Dendritic cell treated with granulocyte-macrophage colony-stimulating factor and Interleukin-4, amounts not matched to agents 40 ng/mL and 50 ng/mL, for 4 days (primary cell): ENCODE data around the gene GOLGA8B.
"Not testable (repeated sequence)": the region's sequence is repeated elsewhere in the genome, so short reads cannot be mapped to it uniquely, and the experiment has no call there.

Experiments
- H3K27ac Mint-ChIP-seq: one replicate; pipeline ENCODE4 v1.8.0; 2022; ENCODE audit warnings: mild to moderate bottlenecking, mixed read lengths
- H3K27me3 Mint-ChIP-seq: one replicate; pipeline ENCODE4 v1.8.0; 2022; ENCODE audit warnings: mild to moderate bottlenecking, mixed read lengths
- H3K36me3 Mint-ChIP-seq: one replicate; pipeline ENCODE4 v1.8.0; 2022; ENCODE audit warnings: low read depth, mixed read lengths
- H3K4me1 Mint-ChIP-seq: one replicate; pipeline ENCODE4 v1.8.0; 2022; ENCODE audit warnings: low read depth, mixed read lengths
- H3K4me3 Mint-ChIP-seq: one replicate; pipeline ENCODE4 v1.8.0; 2022; ENCODE audit warnings: mild to moderate bottlenecking, moderate library complexity, mixed read lengths
- H3K9me3 Mint-ChIP-seq: one replicate; pipeline ENCODE4 v1.8.0; 2022; ENCODE audit warnings: mixed read lengths
- intact Hi-C: fragments of 100-400 bp; cut with micrococcal nuclease; formaldehyde crosslinking; loops from one replicate; pipeline ENCODE4 v1.15.0; 2022

Gene GOLGA8B

DNA sequence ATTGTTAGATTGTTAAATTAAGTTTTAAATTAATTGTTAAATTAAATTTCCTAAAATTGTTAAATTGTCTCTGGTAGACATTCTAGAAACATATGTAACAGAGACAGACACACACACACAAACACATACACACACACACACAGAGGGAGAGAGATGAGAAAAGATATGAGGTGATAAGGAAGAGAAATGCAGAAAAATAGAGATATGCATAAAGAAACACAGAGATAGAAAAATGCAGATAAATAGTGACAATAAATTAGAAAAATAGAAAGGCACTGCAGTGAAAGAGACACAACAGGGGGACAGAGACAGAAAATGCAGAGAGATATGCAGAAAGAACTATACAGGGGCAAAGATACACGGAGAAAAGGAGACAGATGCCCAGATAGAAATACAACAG is 25.1 kb upstream of the GOLGA8B start:
- Mint-ChIP-seq H3K36me3 (no peaks in the 10 kb centered on the region), H3K9me3 (no peaks in the 10 kb centered on the region), H3K27ac (no peak overlapping the region), H3K27me3 (peaks cover 6% of the 10 kb centered on the region), H3K4me3 (no peak overlapping the region), H3K4me1 (no peaks in the 10 kb centered on the region)
- intact Hi-C loops: no loop called here

DNA sequence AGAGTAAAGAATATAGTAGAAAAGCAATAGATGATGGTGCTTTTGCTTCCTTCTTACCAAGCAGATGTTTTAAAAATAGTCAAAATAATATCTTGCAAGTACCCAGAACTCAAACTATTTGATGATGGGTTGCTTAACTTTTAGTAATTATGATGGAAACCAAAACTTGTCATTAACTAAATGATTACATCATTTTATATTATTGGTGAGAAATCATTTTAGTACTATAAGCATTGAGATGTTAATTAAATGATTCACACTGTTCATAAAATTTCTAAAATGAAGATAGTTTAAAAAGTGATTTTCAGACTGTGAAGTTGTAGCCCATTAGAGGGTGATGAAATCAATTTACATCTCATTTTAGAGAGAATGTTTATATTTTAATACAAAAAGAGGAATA is 24.4 kb upstream of the GOLGA8B start:
- no peaks in the 10 kb centered on the region for H3K36me3 Mint-ChIP-seq
- intact Hi-C loops: no loop called here
- no peak overlapping the region for H3K27ac Mint-ChIP-seq
- H3K27me3 Mint-ChIP-seq: peaks cover 6% of the 10 kb centered on the region
- H3K9me3 Mint-ChIP-seq: no peaks in the 10 kb centered on the region
- no peak overlapping the region for H3K4me3 Mint-ChIP-seq
- H3K4me1 Mint-ChIP-seq: no peaks in the 10 kb centered on the region

GRCh38 chr15:34606545-34606944 is 23.1 kb upstream of the GOLGA8B start:
- Mint-ChIP-seq H3K36me3 (no peaks in the 10 kb centered on the region), H3K27me3 (peaks cover 5% of the 10 kb centered on the region), H3K27ac (no peak overlapping the region), H3K9me3 (no peaks in the 10 kb centered on the region), H3K4me3 (no peak overlapping the region), H3K4me1 (no peaks in the 10 kb centered on the region)
- intact Hi-C loops: no loop called here

DNA sequence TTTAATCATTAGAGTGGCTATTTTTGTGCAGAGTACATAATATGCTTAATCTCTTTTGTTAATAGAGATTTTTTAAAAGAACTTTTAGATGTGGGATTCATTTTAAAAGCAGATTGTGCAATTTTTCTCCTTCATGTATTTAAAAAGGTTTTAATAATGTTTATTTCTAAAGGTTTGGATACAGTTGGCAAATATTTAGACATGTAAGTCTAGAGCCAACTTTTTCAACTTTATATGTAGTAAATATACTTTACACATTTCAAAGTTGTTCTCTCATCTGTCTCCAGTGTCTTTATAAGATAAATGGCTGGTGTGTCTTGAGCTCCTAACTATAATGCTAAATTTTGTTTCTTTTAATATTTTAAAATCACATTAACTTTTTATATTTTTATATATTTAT is 22.7 kb upstream of the GOLGA8B start:
- intact Hi-C loops: no loop called here
- Mint-ChIP-seq H3K9me3 (no peaks in the 10 kb centered on the region), H3K27me3 (peaks cover 5% of the 10 kb centered on the region)

DNA sequence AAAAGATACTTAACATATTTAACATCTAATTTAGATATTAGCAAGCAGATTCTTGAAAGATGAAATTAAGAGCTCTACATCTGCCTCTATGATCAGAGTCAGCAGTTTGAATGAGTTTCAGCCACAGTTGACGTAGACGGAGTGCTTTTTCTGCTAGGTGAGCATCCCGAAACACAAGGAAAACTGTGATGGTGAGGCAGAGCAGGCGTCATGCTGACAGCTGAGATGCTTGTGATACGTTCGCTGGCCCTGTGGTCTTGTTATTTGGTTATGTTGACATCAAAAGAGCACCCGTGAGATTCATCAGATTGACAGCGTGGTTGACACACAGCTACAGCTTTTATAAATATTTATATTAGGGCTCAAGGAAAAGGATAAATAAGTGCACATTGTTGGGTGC is 19.6 kb upstream of the GOLGA8B start:
- H3K4me1 Mint-ChIP-seq: no peaks in the 10 kb centered on the region
- intact Hi-C loops: no loop called here
- no peaks in the 10 kb centered on the region for H3K36me3 Mint-ChIP-seq
- no peaks in the 10 kb centered on the region for H3K27me3 Mint-ChIP-seq
- no peak overlapping the region for H3K4me3 Mint-ChIP-seq
- no peaks in the 10 kb centered on the region for H3K9me3 Mint-ChIP-seq
- no peak overlapping the region for H3K27ac Mint-ChIP-seq

More for the DNA sequence above, 22.7 kb upstream of the GOLGA8B start:
- H3K4me3 Mint-ChIP-seq: no peak overlapping the region
- no peaks in the 10 kb centered on the region for H3K36me3 Mint-ChIP-seq
- H3K4me1 Mint-ChIP-seq: no peaks in the 10 kb centered on the region
- H3K27ac Mint-ChIP-seq: no peak overlapping the region

GRCh38 chr15:34600923-34601322 is 17.5 kb upstream of the GOLGA8B start:
- intact Hi-C loops: no loop called here
- no peaks in the 10 kb centered on the region for H3K27me3 Mint-ChIP-seq
- no peaks in the 10 kb centered on the region for H3K4me1 Mint-ChIP-seq
- no peaks in the 10 kb centered on the region for H3K9me3 Mint-ChIP-seq
- H3K27ac Mint-ChIP-seq: no peak overlapping the region
- H3K4me3 Mint-ChIP-seq: no peak overlapping the region
- no peaks in the 10 kb centered on the region for H3K36me3 Mint-ChIP-seq

DNA sequence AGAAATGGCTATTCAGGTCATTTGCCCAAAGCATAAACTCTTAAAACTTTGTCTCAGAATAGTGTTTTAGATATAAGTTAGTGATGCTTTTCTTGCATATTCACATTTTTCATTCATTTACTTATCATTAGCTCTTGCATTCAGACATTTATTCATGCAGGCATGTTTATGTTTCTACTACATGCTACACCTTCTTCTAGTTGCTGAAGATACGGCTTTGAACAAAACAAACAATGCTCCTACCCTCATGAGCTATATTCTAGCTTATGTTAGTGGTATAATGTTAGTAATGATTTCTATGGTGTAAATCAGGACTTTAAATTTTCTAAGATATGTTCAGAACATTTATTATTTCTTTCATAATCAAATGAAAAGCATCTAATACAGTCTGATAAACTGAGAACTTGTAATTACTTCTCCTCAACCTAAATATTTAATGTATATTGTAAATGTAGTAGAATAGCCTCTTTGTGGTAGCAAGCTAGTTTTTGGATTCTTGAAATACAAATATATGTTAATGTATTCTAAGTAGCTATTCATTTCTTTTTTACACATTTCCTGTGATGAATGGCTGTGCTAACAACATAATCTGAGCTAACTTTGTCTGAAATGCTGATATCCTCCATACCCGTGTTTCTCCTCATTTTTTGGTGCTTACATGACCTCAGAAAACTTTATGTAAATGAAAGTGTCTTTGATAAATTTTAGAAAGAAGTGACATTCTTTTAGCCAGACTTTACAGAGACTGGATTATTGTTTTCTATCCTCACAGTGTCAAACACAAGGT is 15.5 kb upstream of the GOLGA8B start:
- Mint-ChIP-seq H3K4me3 (no peak overlapping the region), H3K36me3 (no peaks in the 10 kb centered on the region), H3K9me3 (no peaks in the 10 kb centered on the region), H3K27ac (no peak overlapping the region), H3K27me3 (no peaks in the 10 kb centered on the region), H3K4me1 (no peaks in the 10 kb centered on the region)
- intact Hi-C loops: no loop called here

DNA sequence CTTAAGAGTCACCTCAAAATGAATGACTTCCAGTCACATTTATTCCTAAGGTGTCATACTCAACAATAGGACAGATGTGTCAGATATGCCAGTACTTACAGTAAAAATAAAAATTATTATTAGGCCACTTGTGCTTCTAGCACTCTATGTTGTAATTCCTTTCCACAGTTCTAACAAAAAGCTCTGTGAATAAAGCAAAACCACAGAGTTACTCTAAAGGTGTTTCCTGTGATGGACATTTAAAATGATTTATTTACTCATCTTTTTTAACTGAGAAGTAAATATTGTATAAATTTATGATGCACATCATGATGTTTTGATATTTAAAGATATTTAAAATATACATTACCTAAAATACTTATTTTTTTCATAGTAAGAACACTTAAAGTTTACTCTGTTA is 13.9 kb upstream of the GOLGA8B start:
- no peaks in the 10 kb centered on the region for H3K9me3 Mint-ChIP-seq
- H3K4me1 Mint-ChIP-seq: no peaks in the 10 kb centered on the region
- intact Hi-C loops: no loop called here
- H3K4me3 Mint-ChIP-seq: no peak overlapping the region
- no peaks in the 10 kb centered on the region for H3K27me3 Mint-ChIP-seq
- H3K27ac Mint-ChIP-seq: no peak overlapping the region
- no peaks in the 10 kb centered on the region for H3K36me3 Mint-ChIP-seq

DNA sequence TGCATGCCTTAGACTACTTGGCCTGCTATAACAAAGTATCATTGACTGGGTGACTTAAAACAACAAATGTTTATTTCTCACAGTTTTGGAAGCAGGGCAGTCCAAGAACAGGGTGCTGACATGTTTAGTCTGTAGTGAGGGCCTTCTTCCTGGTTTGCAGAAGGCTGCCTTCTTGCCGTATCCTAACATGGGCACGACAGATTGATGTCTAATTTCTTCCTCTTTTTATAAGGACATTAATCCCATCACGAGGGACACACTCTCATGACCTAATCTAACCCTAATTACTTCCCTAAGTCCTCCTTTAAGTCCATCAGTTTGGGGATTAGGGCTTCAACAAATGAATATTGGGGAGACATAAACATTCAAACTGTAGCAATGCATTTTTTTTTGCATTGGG is 10.9 kb upstream of the GOLGA8B start:
- intact Hi-C loops: no loop called here
- Mint-ChIP-seq H3K27me3 (peaks cover 5% of the 10 kb centered on the region), H3K27ac (no peak overlapping the region), H3K4me3 (no peak overlapping the region), H3K9me3 (no peaks in the 10 kb centered on the region), H3K36me3 (no peaks in the 10 kb centered on the region), H3K4me1 (no peaks in the 10 kb centered on the region)

DNA sequence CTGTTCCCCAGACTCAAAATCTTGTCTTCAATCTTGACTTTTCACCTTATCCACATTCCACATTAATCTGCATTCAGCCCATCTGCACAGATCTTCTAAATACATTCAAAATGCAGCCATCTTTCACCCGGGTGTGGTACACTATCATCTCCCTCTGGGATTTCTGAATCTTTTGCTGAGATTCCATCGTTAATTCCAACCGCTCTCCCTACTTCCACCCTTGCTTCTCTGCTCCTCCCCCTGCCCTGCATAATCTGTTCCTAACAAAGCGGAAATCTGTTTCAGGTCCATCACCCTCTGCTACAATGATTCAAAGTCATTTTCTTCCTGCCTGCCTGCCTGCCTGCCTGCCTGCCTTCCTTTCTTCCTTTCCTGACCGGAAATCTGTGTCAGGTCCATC is 7.9 kb upstream of the GOLGA8B start:
- Mint-ChIP-seq H3K27me3 (peaks cover 8% of the 10 kb centered on the region), H3K4me3 (no peak overlapping the region), H3K4me1 (peaks cover 5% of the 10 kb centered on the region), H3K27ac (no peak overlapping the region), H3K36me3 (no peaks in the 10 kb centered on the region), H3K9me3 (no peaks in the 10 kb centered on the region)
- intact Hi-C loops: no loop called here

DNA sequence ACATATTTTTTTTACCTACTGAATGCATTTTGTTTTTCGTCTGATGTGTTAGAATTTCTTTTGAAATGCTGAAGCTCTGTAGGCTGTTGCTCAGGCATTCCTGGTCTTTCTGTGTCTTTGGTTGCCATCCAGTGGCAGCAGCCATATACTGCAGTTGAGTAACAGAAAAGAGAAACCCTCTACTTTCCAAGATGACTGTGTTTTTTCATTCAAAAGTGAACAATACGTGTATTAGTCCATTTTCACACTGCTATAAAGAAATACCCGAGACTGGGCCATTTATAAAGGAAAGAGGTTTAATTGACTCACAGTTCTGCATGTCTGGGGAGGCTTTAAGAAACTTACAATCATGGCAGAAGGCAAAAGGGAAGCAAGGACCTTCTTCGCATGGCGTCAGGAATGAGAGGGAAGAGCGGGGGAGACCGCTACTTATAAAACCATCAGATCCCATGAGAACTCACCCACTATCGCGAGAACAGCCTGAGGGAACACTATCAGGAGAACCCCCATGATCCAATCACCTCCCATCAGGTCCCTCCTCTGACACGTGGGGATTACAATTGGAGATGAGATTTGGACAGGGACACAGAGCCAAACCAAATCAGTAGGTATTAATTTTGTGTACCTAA is 4.7 kb upstream of the GOLGA8B start:
- intact Hi-C loops: loop anchor here (5.0 kb wide), 1 partner anchor 526 kb away; no protein-coding TSS in a partner anchor
- no peaks in the 10 kb centered on the region for H3K36me3 Mint-ChIP-seq
- H3K4me1 Mint-ChIP-seq: peaks cover 9% of the 10 kb centered on the region
- peaks cover 29% of the 10 kb centered on the region for H3K27me3 Mint-ChIP-seq
- H3K9me3 Mint-ChIP-seq: no peaks in the 10 kb centered on the region
- no peak overlapping the region for H3K27ac Mint-ChIP-seq
- peak overlapping the region; percentile 51 for H3K4me3 Mint-ChIP-seq

DNA sequence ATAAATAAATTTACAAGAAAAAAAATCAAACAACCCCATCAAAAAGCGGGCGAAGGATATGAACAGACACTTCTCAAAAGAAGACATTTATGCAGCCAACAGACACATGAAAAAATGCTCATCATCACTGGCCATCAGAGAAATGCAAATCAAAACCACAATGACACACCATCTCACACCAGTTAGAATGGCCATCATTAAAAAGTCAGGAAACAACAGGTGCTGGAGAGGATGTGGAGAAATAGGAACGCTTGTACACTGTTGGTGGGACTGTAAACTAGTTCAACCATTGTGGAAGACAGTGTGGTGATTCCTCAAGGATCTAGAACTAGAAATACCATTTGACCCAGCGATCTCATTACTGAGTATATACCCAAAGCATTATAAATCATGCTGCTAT is 2.5 kb upstream of the GOLGA8B start:
- intact Hi-C loops: loop anchor here (5.0 kb wide), 1 partner anchor 524 kb away; no protein-coding TSS in a partner anchor
- peaks cover 19% of the 10 kb centered on the region for H3K4me1 Mint-ChIP-seq

GRCh38 chr15:34584996-34585395 is 1.5 kb upstream of the GOLGA8B start:
- no peaks in the 10 kb centered on the region for H3K36me3 Mint-ChIP-seq
- peaks cover 19% of the 10 kb centered on the region for H3K4me1 Mint-ChIP-seq
- no peak overlapping the region for H3K27ac Mint-ChIP-seq
- intact Hi-C loops: loop anchor here (5.0 kb wide), 1 partner anchor 523 kb away; no protein-coding TSS in a partner anchor
- H3K9me3 Mint-ChIP-seq: no peaks in the 10 kb centered on the region
- H3K27me3 Mint-ChIP-seq: peaks cover 45% of the 10 kb centered on the region
- no peak overlapping the region for H3K4me3 Mint-ChIP-seq

More for the DNA sequence above, 2.5 kb upstream of the GOLGA8B start:
- peaks cover 44% of the 10 kb centered on the region for H3K27me3 Mint-ChIP-seq
- H3K4me3 Mint-ChIP-seq, H3K36me3 Mint-ChIP-seq, H3K27ac Mint-ChIP-seq, H3K9me3 Mint-ChIP-seq: not testable (repeated sequence)

- Mint-ChIP-seq H3K27me3 (peaks cover 45% of the 10 kb centered on the region), H3K36me3 (no peaks in the 10 kb centered on the region), H3K4me3 (peak overlapping the region; percentile 72), H3K9me3 (no peaks in the 10 kb centered on the region), H3K4me1 (peaks cover 19% of the 10 kb centered on the region), H3K27ac (no peak overlapping the region)
- intact Hi-C loops: no loop called here
Observed at GRCh38 chr15:34584330-34584668, 848 bp upstream of the GOLGA8B start.
